NCI-H82 treated with DMSO at 0.1 percent for 48 hours (cell line): ENCODE results near the gene UNC5C.

Source experiments
- DNase-seq: peaks from one replicate; lab custom pipeline; 2025; ENCODE audit not compliant: unreplicated experiment; lab: John Stamatoyannopoulos, UW

Gene UNC5C

GRCh38 chr4:95522682-95523530, 25.9 kb downstream of the UNC5C start:
- DNase-seq = no peak

GRCh38 chr4:95517576-95518345, 31.0 kb downstream of the UNC5C start:
- no peak for DNase-seq

GRCh38 chr4:95516528-95517017, 32.2 kb downstream of the UNC5C start:
- peak; percentile 26 for DNase-seq

- no peak for DNase-seq
These were observed 33.2 kb downstream of the UNC5C start for GRCh38 chr4:95515589-95515988.

GRCh38 chr4:95513022-95513421, 35.8 kb downstream of the UNC5C start:
- peak; percentile 54 for DNase-seq

GRCh38 chr4:95511477-95511876, 37.3 kb downstream of the UNC5C start:
- no peak for DNase-seq

- no peak for DNase-seq
These were observed 37.9 kb downstream of the UNC5C start for GRCh38 chr4:95510877-95511276.

- peak; percentile 19 for DNase-seq
These were observed 38.6 kb downstream of the UNC5C start for GRCh38 chr4:95510145-95510544.

GRCh38 chr4:95508421-95508820, 40.4 kb downstream of the UNC5C start:
- no peak for DNase-seq

GRCh38 chr4:95507561-95507960, 41.2 kb downstream of the UNC5C start:
- DNase-seq = no peak

- no peak for DNase-seq
These were observed 41.6 kb downstream of the UNC5C start for GRCh38 chr4:95507147-95507546.

- no peak for DNase-seq
These were observed 42.5 kb downstream of the UNC5C start for GRCh38 chr4:95506264-95506663.

- no peak for DNase-seq
These were observed 43.0 kb downstream of the UNC5C start for GRCh38 chr4:95505799-95506198.

- no peak for DNase-seq
These were observed 43.6 kb downstream of the UNC5C start for GRCh38 chr4:95505151-95505550.

- no peak for DNase-seq
These were observed 44.3 kb downstream of the UNC5C start for GRCh38 chr4:95504501-95504900.

GRCh38 chr4:95500361-95500760, 48.4 kb downstream of the UNC5C start:
- no peak for DNase-seq

- no peak for DNase-seq
These were observed 49.5 kb downstream of the UNC5C start for GRCh38 chr4:95499291-95499696.

- no peak for DNase-seq
These were observed 54.6 kb downstream of the UNC5C start for GRCh38 chr4:95494186-95494585.

- DNase-seq = no peak
These were observed 70.1 kb downstream of the UNC5C start for GRCh38 chr4:95478679-95479078.

- no peak for DNase-seq
These were observed 72.7 kb downstream of the UNC5C start for GRCh38 chr4:95476121-95476520.

- no peak for DNase-seq
These were observed 76.2 kb downstream of the UNC5C start for GRCh38 chr4:95472534-95472933.

- no peak for DNase-seq
These were observed 78.2 kb downstream of the UNC5C start for GRCh38 chr4:95470622-95471021.
